ENCODE measurements around the gene SLC7A5. TPM values are rescaled to one million over a fixed set of nuclear protein-coding genes. Genes with fewer than 3 reads are reported as not detected.
"Not testable (repeated sequence)": the region's sequence is repeated elsewhere in the genome, so short reads cannot be mapped to it uniquely, and the experiment has no call there.

The SLC7A5 gene
- total and polyA plus RNA-seq, 2 donors: 4.3 to 6.6 TPM

- no peak overlapping the region for H3K27ac ChIP-seq (ENCODE audit: low read depth in 1 of 2, low read length in 1 of 2)
- 93% methylated on average over 28 of the region's 28 CpGs for WGBS
- no peaks in the 10 kb centered on the region for H3K27me3 ChIP-seq (ENCODE audit: control insufficient read depth in 2 of 2, insufficient read depth in 1 of 2, low read length in 1 of 2)
- DNase-seq (ENCODE audit: low read depth in 6 of 9, low spot score in 9 of 9): no peak
- no peak overlapping the region for H3K4me3 ChIP-seq (ENCODE audit: low read length in 2 of 2)
- no peaks in the 10 kb centered on the region for H3K9me3 ChIP-seq (ENCODE audit: control insufficient read depth in 2 of 2, insufficient read depth in 1 of 2, low read length in 1 of 2)
- H3K4me1 ChIP-seq (ENCODE audit: control insufficient read depth in 2 of 2, insufficient read depth in 2 of 2, low read length in 2 of 2): peaks cover 3 to 7% of the 10 kb centered on the region in 2 donors
- peaks cover 10 to 19% of the 10 kb centered on the region in 2 donors for H3K36me3 ChIP-seq (ENCODE audit: control insufficient read depth in 2 of 2, insufficient read depth in 2 of 2, low read length in 1 of 2)
Observed at GRCh38 chr16:87826798-87827587, 42.3 kb downstream of the SLC7A5 start.

DNA sequence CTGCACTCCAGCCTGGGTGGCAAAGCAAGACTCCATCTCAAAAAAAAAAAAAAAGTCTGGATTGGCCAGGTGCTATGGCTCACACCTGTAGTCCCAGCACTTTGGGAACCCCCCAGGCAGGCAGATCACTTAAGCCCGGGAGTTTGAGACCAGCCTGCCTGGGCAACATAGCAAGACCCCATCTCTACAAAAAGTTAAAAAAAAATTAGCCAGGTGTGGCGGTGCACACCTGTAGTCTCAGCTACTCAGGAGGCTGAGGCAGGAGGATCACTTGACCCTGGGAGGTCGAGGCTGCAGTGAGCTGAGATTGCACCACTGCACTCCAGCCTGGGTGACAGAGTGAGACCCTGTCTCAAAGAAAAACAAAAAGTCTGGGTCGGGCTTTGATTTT is 42.9 kb downstream of the SLC7A5 start:
- H3K4me1 ChIP-seq (ENCODE audit: control insufficient read depth in 2 of 2, insufficient read depth in 2 of 2, low read length in 2 of 2): peaks cover 8 to 13% of the 10 kb centered on the region in 2 donors
- DNase-seq (ENCODE audit: low read depth in 6 of 9, low spot score in 9 of 9); H3K27me3 ChIP-seq (ENCODE audit: control insufficient read depth in 2 of 2, insufficient read depth in 1 of 2, low read length in 1 of 2); H3K9me3 ChIP-seq (ENCODE audit: control insufficient read depth in 2 of 2, insufficient read depth in 1 of 2, low read length in 1 of 2); H3K27ac ChIP-seq (ENCODE audit: low read depth in 1 of 2, low read length in 1 of 2); H3K4me3 ChIP-seq (ENCODE audit: low read length in 2 of 2): not testable (repeated sequence)
- peaks cover 9 to 13% of the 10 kb centered on the region in 2 donors for H3K36me3 ChIP-seq (ENCODE audit: control insufficient read depth in 2 of 2, insufficient read depth in 2 of 2, low read length in 1 of 2)
- 72% methylated on average over 4 of the region's 4 CpGs for WGBS

DNA sequence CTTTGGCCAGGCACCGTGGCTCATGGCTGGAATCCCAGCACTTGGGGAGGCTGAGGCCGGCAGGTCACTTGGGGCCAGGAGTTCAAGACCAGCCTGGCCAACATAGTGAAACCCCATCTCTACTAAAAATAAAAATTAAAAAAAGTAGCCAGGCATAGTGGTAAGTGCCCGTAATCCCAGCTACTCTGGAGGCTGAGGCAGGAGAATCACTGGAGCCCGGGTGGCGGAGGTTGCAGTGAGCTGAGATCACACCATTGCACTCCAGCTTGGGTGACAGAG is 43.5 kb downstream of the SLC7A5 start:
- peaks cover 12 to 17% of the 10 kb centered on the region in 2 donors for H3K4me1 ChIP-seq (ENCODE audit: control insufficient read depth in 2 of 2, insufficient read depth in 2 of 2, low read length in 2 of 2)
- not testable (repeated sequence) for H3K27ac ChIP-seq (ENCODE audit: low read depth in 1 of 2, low read length in 1 of 2); H3K9me3 ChIP-seq (ENCODE audit: control insufficient read depth in 2 of 2, insufficient read depth in 1 of 2, low read length in 1 of 2); H3K4me3 ChIP-seq (ENCODE audit: low read length in 2 of 2); H3K27me3 ChIP-seq (ENCODE audit: control insufficient read depth in 2 of 2, insufficient read depth in 1 of 2, low read length in 1 of 2); DNase-seq (ENCODE audit: low read depth in 6 of 9, low spot score in 9 of 9)
- WGBS: 97% methylated on average over 5 of the region's 5 CpGs
- H3K36me3 ChIP-seq (ENCODE audit: control insufficient read depth in 2 of 2, insufficient read depth in 2 of 2, low read length in 1 of 2): peaks cover 4 to 12% of the 10 kb centered on the region in 2 donors

DNA sequence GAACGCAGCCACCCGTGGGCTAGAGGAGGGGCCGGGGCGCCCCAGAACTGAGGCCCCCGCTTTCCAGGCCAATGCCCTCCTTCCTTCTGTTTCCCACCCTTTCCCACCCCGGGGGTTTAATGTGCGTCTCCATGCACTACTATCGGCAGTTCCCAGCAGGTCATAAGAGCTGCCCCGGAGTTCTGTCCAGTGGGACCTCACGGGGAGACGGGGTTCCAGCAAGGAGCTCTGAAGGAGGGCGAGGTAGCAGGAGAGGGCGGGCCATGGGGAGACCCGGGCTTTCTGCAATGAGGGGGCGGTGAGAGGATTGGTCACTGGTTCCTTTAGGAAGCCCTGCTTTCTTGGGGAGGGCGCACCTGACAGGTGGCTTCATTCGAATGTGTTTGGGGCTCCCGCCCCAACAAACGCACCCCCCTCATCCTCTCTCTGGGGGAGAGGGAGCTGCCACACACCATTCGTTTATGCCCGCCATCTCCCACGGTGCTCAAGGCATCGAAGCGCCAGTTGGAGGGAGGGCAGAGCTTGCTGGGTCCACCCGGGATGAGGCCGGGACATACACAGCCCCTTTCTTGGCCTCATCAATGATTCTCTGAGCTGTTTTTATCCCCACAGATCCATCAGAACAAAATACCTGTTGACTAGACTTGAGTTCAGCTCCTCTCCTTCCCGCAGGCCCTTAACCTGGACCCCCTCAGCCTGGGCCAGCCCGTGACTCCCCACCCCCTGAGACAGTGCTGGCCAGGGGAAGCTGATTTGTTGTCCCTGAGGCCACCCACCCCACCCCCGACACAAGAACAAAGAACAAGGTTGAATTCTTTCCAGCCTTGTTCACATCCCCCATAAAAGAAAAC is 44.1 kb downstream of the SLC7A5 start:
- H3K4me3 ChIP-seq (ENCODE audit: low read length in 2 of 2): no peak overlapping the region
- DNase-seq (ENCODE audit: low read depth in 6 of 9, low spot score in 9 of 9): no peak
- H3K27me3 ChIP-seq (ENCODE audit: control insufficient read depth in 2 of 2, insufficient read depth in 1 of 2, low read length in 1 of 2): no peaks in the 10 kb centered on the region
- no peaks in the 10 kb centered on the region for H3K9me3 ChIP-seq (ENCODE audit: control insufficient read depth in 2 of 2, insufficient read depth in 1 of 2, low read length in 1 of 2)
- H3K4me1 ChIP-seq (ENCODE audit: control insufficient read depth in 2 of 2, insufficient read depth in 2 of 2, low read length in 2 of 2): peaks cover 13 to 17% of the 10 kb centered on the region in 2 donors
- peaks cover 0 to 6% of the 10 kb centered on the region in 2 donors for H3K36me3 ChIP-seq (ENCODE audit: control insufficient read depth in 2 of 2, insufficient read depth in 2 of 2, low read length in 1 of 2)
- H3K27ac ChIP-seq (ENCODE audit: low read depth in 1 of 2, low read length in 1 of 2): no peak overlapping the region
- 93% methylated on average over 29 of the region's 29 CpGs for WGBS

DNA sequence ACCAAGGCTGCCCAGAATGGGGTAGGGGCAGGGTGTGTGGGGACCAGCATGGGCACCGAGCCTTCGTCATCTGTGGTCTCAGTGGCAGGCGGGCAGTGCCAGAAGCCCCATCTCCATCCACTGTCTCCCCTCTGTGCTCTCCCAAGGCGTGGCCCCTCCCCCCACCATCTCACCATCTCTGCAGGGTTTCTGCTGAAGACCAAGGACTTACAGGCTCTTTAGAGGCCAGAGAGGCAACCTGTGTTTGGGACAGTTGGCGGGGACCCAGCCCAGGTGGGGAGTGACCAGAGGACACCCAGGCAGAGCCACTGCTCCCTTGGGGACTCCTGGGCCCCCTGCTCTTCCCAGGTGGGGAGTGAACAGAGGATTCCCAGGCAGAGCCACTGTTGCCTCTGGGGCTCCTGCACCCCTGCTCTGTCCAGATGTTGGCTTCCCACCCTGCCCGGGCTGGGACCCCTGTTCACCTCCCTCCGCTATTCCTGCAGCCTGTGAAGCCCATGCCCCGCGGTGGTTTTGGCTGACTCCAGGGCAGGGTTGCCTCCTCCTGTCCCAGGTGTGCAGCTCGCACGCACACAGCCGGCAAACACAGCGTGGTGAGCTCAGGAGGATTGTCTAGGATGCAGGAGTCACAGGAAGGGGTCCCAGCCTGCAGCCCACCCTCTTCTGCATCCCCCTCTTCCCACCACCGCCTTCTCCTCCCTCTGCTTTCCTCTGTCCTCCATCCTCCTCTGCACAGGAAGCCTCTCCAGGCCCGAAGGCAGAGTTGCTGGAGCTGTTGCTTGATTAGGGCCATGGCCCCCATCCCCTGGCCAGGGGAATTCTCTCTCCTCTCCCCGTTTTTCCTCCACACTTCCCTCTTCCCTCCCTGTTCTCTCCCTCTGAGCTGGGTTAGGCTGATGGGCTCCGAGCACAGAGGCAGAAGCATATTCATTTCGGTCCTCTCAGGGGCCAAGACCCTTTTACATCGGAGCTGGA is 45.0 kb downstream of the SLC7A5 start:
- Histone ChIP-seq H3K27ac (ENCODE audit: low read depth in 1 of 2, low read length in 1 of 2) (no peak overlapping the region), H3K27me3 (ENCODE audit: control insufficient read depth in 2 of 2, insufficient read depth in 1 of 2, low read length in 1 of 2) (no peaks in the 10 kb centered on the region), H3K9me3 (ENCODE audit: control insufficient read depth in 2 of 2, insufficient read depth in 1 of 2, low read length in 1 of 2) (peaks cover 0 to 3% of the 10 kb centered on the region in 2 donors), H3K4me1 (ENCODE audit: control insufficient read depth in 2 of 2, insufficient read depth in 2 of 2, low read length in 2 of 2) (peaks cover 13 to 17% of the 10 kb centered on the region in 2 donors), H3K4me3 (ENCODE audit: low read length in 2 of 2) (no peak overlapping the region), H3K36me3 (ENCODE audit: control insufficient read depth in 2 of 2, insufficient read depth in 2 of 2, low read length in 1 of 2) (no peaks in the 10 kb centered on the region)
- WGBS: 93% methylated on average over 19 of the region's 19 CpGs
- no peak for DNase-seq (ENCODE audit: low read depth in 6 of 9, low spot score in 9 of 9)

GRCh38 chr16:87823181-87823929 is 46.0 kb downstream of the SLC7A5 start:
- no peak overlapping the region for H3K27ac ChIP-seq (ENCODE audit: low read depth in 1 of 2, low read length in 1 of 2)
- H3K4me3 ChIP-seq (ENCODE audit: low read length in 2 of 2): no peak overlapping the region
- peaks cover 13 to 17% of the 10 kb centered on the region in 2 donors for H3K4me1 ChIP-seq (ENCODE audit: control insufficient read depth in 2 of 2, insufficient read depth in 2 of 2, low read length in 2 of 2)
- no peaks in the 10 kb centered on the region for H3K27me3 ChIP-seq (ENCODE audit: control insufficient read depth in 2 of 2, insufficient read depth in 1 of 2, low read length in 1 of 2)
- DNase-seq (ENCODE audit: low read depth in 6 of 9, low spot score in 9 of 9): no peak
- WGBS: 96% methylated on average over 24 of the region's 24 CpGs
- H3K36me3 ChIP-seq (ENCODE audit: control insufficient read depth in 2 of 2, insufficient read depth in 2 of 2, low read length in 1 of 2): no peaks in the 10 kb centered on the region
- H3K9me3 ChIP-seq (ENCODE audit: control insufficient read depth in 2 of 2, insufficient read depth in 1 of 2, low read length in 1 of 2): peaks cover 2 to 12% of the 10 kb centered on the region in 2 donors

DNA sequence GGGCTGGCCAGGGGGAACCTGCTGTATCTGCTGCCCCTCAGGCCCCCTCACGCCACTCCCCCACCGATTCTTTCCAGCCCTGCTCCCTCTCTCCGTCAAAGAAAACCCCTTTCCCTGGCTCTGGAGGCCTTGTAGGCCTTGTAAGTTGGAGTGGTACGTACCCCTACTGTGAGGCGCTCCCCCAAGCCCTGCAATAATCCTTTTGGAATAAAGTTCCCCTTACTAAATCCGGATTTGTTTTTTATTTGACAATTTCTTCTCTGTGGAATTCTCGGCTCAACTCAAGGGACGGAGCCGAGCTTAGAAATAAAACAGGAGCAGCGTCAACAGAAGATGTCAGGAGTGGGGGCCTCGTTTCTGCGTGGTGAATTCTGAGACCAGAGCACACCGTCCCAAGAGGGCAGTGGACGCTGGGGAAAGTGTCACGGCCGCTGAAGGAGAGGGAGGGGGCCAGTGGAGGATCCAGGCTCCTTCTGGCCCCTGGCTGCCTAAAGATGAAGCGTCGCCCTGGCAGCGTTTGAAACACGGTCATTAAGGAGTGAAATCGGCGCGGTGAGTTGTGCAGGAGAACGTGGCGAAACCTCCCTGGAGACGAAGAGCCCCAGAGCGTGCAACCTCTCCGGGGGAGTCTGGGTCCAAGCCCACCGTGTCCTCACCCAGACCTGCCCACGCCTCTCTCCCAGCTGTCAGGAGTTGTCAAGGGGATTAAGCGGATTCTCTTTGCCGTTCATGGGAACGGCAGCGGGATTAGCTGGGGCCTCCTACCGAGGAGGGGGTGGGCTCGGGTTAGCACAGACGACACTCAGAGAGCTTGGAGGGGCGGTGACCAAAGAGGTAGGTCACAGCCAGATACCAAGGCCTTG is 47.0 kb downstream of the SLC7A5 start:
- Histone ChIP-seq H3K27me3 (ENCODE audit: control insufficient read depth in 2 of 2, insufficient read depth in 1 of 2, low read length in 1 of 2) (no peaks in the 10 kb centered on the region), H3K4me1 (ENCODE audit: control insufficient read depth in 2 of 2, insufficient read depth in 2 of 2, low read length in 2 of 2) (peaks cover 10 to 17% of the 10 kb centered on the region in 2 donors), H3K4me3 (ENCODE audit: low read length in 2 of 2) (no peak overlapping the region), H3K27ac (ENCODE audit: low read depth in 1 of 2, low read length in 1 of 2) (no peak overlapping the region), H3K36me3 (ENCODE audit: control insufficient read depth in 2 of 2, insufficient read depth in 2 of 2, low read length in 1 of 2) (no peaks in the 10 kb centered on the region), H3K9me3 (ENCODE audit: control insufficient read depth in 2 of 2, insufficient read depth in 1 of 2, low read length in 1 of 2) (peaks cover 8 to 21% of the 10 kb centered on the region in 2 donors)
- DNase-seq (ENCODE audit: low read depth in 6 of 9, low spot score in 9 of 9): no peak
- WGBS: 89% methylated on average over 38 of the region's 38 CpGs

Measured in thymus (tissue), 11 donors.